Measurements from ENCODE around the gene TTC12. TPM values are rescaled to one million over a fixed set of nuclear protein-coding genes. Genes with fewer than 3 reads are reported as not detected.

TTC12 gene
- total and polyA plus RNA-seq, 2 of the 8 experiments (the other 6 are each of a cell fraction or from before 2014, with no cell fraction given): 4.7 to 9.0 TPM

GRCh38 chr11:113275602-113276001 lies 38.8 kb upstream of the TTC12 start (continued):
- TF ChIP-seq SIN3A (conservative IDR thresholded peaks at IDR 0.05 in 1 of 2, IDR thresholded peaks at IDR 0.05 in 1 of 2; ENCODE audit: low read depth in 1 of 2, low read length in 2 of 2): no peak
- TF ChIP-seq CHD7 (IDR thresholded peaks at IDR 0.05; ENCODE audit: insufficient replicate concordance, low read length): no peak
- TF ChIP-seq USF2 (IDR thresholded peaks at IDR 0.05; ENCODE audit: low read length): no peak
- TF ChIP-seq GABPA (IDR thresholded peaks at IDR 0.05; ENCODE audit: borderline replicate concordance, insufficient read depth, low read length): no peak
